B cell (primary cell): Measurements from ENCODE around the gene NLRP5.
A peak's percentile ranks its signal among the peaks of the same experiment; 100 is the strongest.

ENCODE experiments used
- CTCF ChIP-seq: fragments of 200-600 bp; IDR thresholded peaks from one replicate; pipeline ENCODE4 v1.8.0; 2022; ENCODE audit warnings: antibody characterized with exemption, mild to moderate bottlenecking
- EZH2 ChIP-seq: IDR thresholded peaks from 2 replicates; pipeline ENCODE4 v1.6.1; 2012; ENCODE audit warnings: borderline replicate concordance, low read depth, mild to moderate bottlenecking, moderate library complexity, low read length; ENCODE audit not compliant: insufficient read depth, poor library complexity, severe bottlenecking

- TF ChIP-seq CTCF (peak; percentile 85), EZH2 (no peak)
Measured at GRCh38 chr19:56076498-56076897, 89.9 kb downstream of the NLRP5 start.
